IMR-90 (cell line): ENCODE data around the gene PAQR4. TPM values are rescaled to one million over a fixed set of nuclear protein-coding genes. Genes with fewer than 3 reads are reported as not detected.

ENCODE experiments used
- ATAC-seq: fragments of 200-7000 bp; cut with Tn5 transposase; 2 replicates; pipeline ENCODE4 v1.9.1; 2020; ENCODE audit warnings: low read depth, mild to moderate bottlenecking, moderate library complexity
- BruUV-seq: library from RNA; stranded (reverse); fragments of 400-500 nt; replicated peaks from 2 replicates; lab custom pipeline; 2021; lab: Mats Ljungman, UMichigan
- CTCF ChIA-PET: fragments of 300-600 bp; formaldehyde crosslinking; extraction: SDS; loops from one replicate; lab custom pipeline; 2021; ENCODE audit warnings: antibody characterized with exemption; lab: Yijun Ruan, JAX
- POLR2A ChIA-PET: fragments of 300-600 bp; sonication (Branson Sonifier 250); formaldehyde crosslinking; loops from one replicate; lab custom pipeline; 2022; ENCODE audit warnings: antibody characterized with exemption; ENCODE audit not compliant: unreplicated experiment; lab: Charles Lee
- DNase-seq: peaks from one replicate; pipeline ENCODE4 v3.0.0; 2013
- H2AFZ ChIP-seq: replicated peaks from 2 replicates; pipeline ENCODE3; 2013; ENCODE audit warnings: low read length, mild to moderate bottlenecking; ENCODE audit not compliant: poor library complexity
- H2AK5ac ChIP-seq: 2 replicates; pipeline ENCODE4 v1.6.1; 2013; ENCODE audit warnings: low read depth, low read length, inconsistent platforms
- H2AK9ac ChIP-seq: replicated peaks from 2 replicates; pipeline ENCODE3; 2013; ENCODE audit warnings: mild to moderate bottlenecking, low read depth, low read length, moderate library complexity; ENCODE audit not compliant: poor library complexity
- H2BK120ac ChIP-seq: 2 replicates; pipeline ENCODE4 v1.6.1; 2013; ENCODE audit warnings: low read depth, low read length, inconsistent platforms
- H2BK15ac ChIP-seq: 3 replicates; pipeline ENCODE4 v1.6.1; 2013; ENCODE audit warnings: low read depth, low read length, inconsistent platforms
- H2BK20ac ChIP-seq: 2 replicates; pipeline ENCODE4 v1.6.1; 2013; ENCODE audit warnings: low read depth, mild to moderate bottlenecking, inconsistent platforms, low read length, moderate library complexity
- H2BK5ac ChIP-seq: 2 replicates; pipeline ENCODE4 v1.6.1; 2013; ENCODE audit warnings: mild to moderate bottlenecking, low read depth, low read length, inconsistent platforms; ENCODE audit not compliant: poor library complexity, severe bottlenecking
- H3K14ac ChIP-seq: replicated peaks from 2 replicates; pipeline ENCODE4 v1.6.1; 2013; ENCODE audit warnings: low read depth, low read length, inconsistent platforms
- H3K18ac ChIP-seq: 2 replicates; pipeline ENCODE4 v1.6.1; 2013; ENCODE audit warnings: low read depth, low read length, control low read depth
- H3K23ac ChIP-seq: 2 replicates; pipeline ENCODE4 v1.6.1; 2013; ENCODE audit warnings: low read depth, low read length, inconsistent platforms
- H3K27ac ChIP-seq: 2 replicates; pipeline ENCODE4 v1.5.1; 2013; ENCODE audit warnings: mild to moderate bottlenecking, control low read depth, low read length; ENCODE audit not compliant: insufficient read depth
- H3K27me3 ChIP-seq: 2 replicates; pipeline ENCODE4 v1.6.1; 2013; ENCODE audit warnings: low read length; ENCODE audit not compliant: control insufficient read depth, insufficient read depth
- H3K36me3 ChIP-seq: 2 replicates; pipeline ENCODE4 v1.6.1; 2013; ENCODE audit warnings: low read length, mixed read lengths; ENCODE audit not compliant: control insufficient read depth, insufficient read depth
- H3K4ac ChIP-seq: 2 replicates; pipeline ENCODE4 v1.6.1; 2013; ENCODE audit warnings: low read depth, low read length, inconsistent platforms
- H3K4me1 ChIP-seq: 2 replicates; pipeline ENCODE4 v1.6.1; 2013; ENCODE audit warnings: low read length, mixed read lengths; ENCODE audit not compliant: control insufficient read depth, insufficient read depth
- H3K4me2 ChIP-seq: 2 replicates; pipeline ENCODE4 v1.6.1; 2013; ENCODE audit warnings: low read depth, mild to moderate bottlenecking, control low read depth, low read length, moderate library complexity
- H3K4me3 ChIP-seq: 2 replicates; pipeline ENCODE4 v1.5.1; 2013; ENCODE audit warnings: low read depth, mild to moderate bottlenecking, control low read depth, low read length, moderate library complexity; ENCODE audit not compliant: insufficient read depth
- H3K56ac ChIP-seq: 2 replicates; pipeline ENCODE4 v1.6.1; 2013; ENCODE audit warnings: low read length, inconsistent platforms; ENCODE audit not compliant: insufficient read depth; ENCODE audit errors: extremely low read depth
- H3K79me1 ChIP-seq, 2 experiments: 2 replicates each; pipeline ENCODE4 v1.6.1; 2013; ENCODE audit warnings: low read length in 2 of 2, inconsistent platforms in 1 of 2, low read depth in 1 of 2
- H3K9ac ChIP-seq: 2 replicates; pipeline ENCODE4 v1.6.1; 2013; ENCODE audit warnings: low read depth, low read length, control low read depth
- H3K9me1 ChIP-seq: 2 replicates; pipeline ENCODE4 v1.6.1; 2013; ENCODE audit warnings: low read length, inconsistent platforms; ENCODE audit not compliant: insufficient read depth
- H3K9me3 ChIP-seq: 2 replicates; pipeline ENCODE4 v1.6.1; 2013; ENCODE audit warnings: low read length; ENCODE audit not compliant: control insufficient read depth, insufficient read depth
- H4K20me1 ChIP-seq: 2 replicates; pipeline ENCODE4 v1.6.1; 2013; ENCODE audit warnings: low read length, inconsistent platforms; ENCODE audit not compliant: insufficient read depth
- H4K5ac ChIP-seq: 2 replicates; pipeline ENCODE4 v1.6.1; 2013; ENCODE audit warnings: mild to moderate bottlenecking, low read depth, low read length, control low read depth
- H4K8ac ChIP-seq, 2 experiments: 2 replicates each; pipeline ENCODE4 v1.6.1; 2013; ENCODE audit warnings: low read depth in 2 of 2, low read length in 2 of 2, control low read depth in 1 of 2, inconsistent platforms in 1 of 2
- H4K91ac ChIP-seq: 2 replicates; pipeline ENCODE4 v1.6.1; 2013; ENCODE audit warnings: low read depth, low read length, inconsistent platforms; ENCODE audit not compliant: insufficient read depth
- BHLHE40 ChIP-seq: fragments of 150-350 bp; IDR thresholded peaks from 2 replicates; pipeline ENCODE4 v1.6.1; 2016; ENCODE audit warnings: mild to moderate bottlenecking, low read depth, low read length
- CTCF ChIP-seq: conservative IDR thresholded peaks from 2 replicates; pipeline ENCODE4 v1.5.1; 2012; ENCODE audit warnings: mild to moderate bottlenecking, low read depth, low read length, improper control_type of control experiment
- FOS ChIP-seq: fragments of 150-350 bp; IDR thresholded peaks from 2 replicates; pipeline ENCODE4 v1.6.1; 2016; ENCODE audit warnings: low read depth, low read length
- MAFK ChIP-seq: IDR thresholded peaks from 2 replicates; pipeline ENCODE4 v1.6.1; 2012; ENCODE audit warnings: low read depth, low read length, improper control_type of control experiment
- MAZ ChIP-seq: IDR thresholded peaks from 2 replicates; pipeline ENCODE4 v1.6.1; 2012; ENCODE audit warnings: low read depth, mild to moderate bottlenecking, low read length, improper control_type of control experiment, moderate library complexity, borderline replicate concordance
- MXI1 ChIP-seq: IDR thresholded peaks from 2 replicates; pipeline ENCODE4 v1.6.1; 2012; ENCODE audit warnings: low read depth, mild to moderate bottlenecking, low read length, moderate library complexity, borderline replicate concordance
- NFE2L2 ChIP-seq: fragments of 150-350 bp; IDR thresholded peaks from 2 replicates; pipeline ENCODE4 v1.6.1; 2016; ENCODE audit warnings: low read depth, mild to moderate bottlenecking, low read length
- POLR2A ChIP-seq: IDR thresholded peaks from 2 replicates; pipeline ENCODE4 v1.6.1; 2012; ENCODE audit warnings: mild to moderate bottlenecking, low read depth, low read length
- RAD21 ChIP-seq: IDR thresholded peaks from 2 replicates; pipeline ENCODE4 v1.6.1; 2012; ENCODE audit warnings: low read length, improper control_type of control experiment
- RCOR1 ChIP-seq: IDR thresholded peaks from 2 replicates; pipeline ENCODE4 v1.6.1; 2012; ENCODE audit warnings: mild to moderate bottlenecking, low read length, improper control_type of control experiment; ENCODE audit not compliant: insufficient replicate concordance
- WGBS, 2 experiments: methylation state at CpG; one replicate each; pipeline versions ENCODE4 v1.1.5 to v1.1.7; 2013; ENCODE audit warnings: missing lambda C conversion rate in 2 of 2; ENCODE audit not compliant: insufficient read length in 1 of 2; ENCODE audit errors: extremely low coverage in 2 of 2; 5-methylcytosine and 5-hydroxymethylcytosine counted together
- dilution Hi-C: fragments of 300-500 bp; cut with HindIII; formaldehyde crosslinking; loops from one replicate; pipeline ENCODE4 v1.14.3; 2018; ENCODE audit warnings: low sequenced_read_pairs; ENCODE audit not compliant: unreplicated experiment
- in situ Hi-C: fragments of 300-500 bp; cut with MboI; formaldehyde crosslinking; loops from 3 replicates; pipeline ENCODE4 v1.14.3; 2019; ENCODE audit warnings: low sequenced_read_pairs, inconsistent platforms, mixed read lengths
- intact Hi-C: fragments of 100-400 bp; cut with micrococcal nuclease; formaldehyde crosslinking; loops from 2 replicates; pipeline ENCODE4 v1.10.0; 2022
- polyA plus RNA-seq, 3 experiments: library from polyadenylated mRNA; depleted of rRNA; stranded (reverse); fragments of >200 nt; gene quantifications; 2 replicates each; pipeline ENCODE4 v1.2.3, GENCODE V29; 2012; ENCODE audit warnings: low replicate concordance in 1 of 3
- total RNA-seq: library from RNA; depleted of rRNA; stranded (reverse); fragments of >200 nt; gene quantifications from 2 replicates; pipeline ENCODE4 v1.2.3, GENCODE V29; 2012
- TF ChIP-seq, protein P1 (sequence below): fragments of 150-350 bp; IDR thresholded peaks from 2 replicates; pipeline ENCODE4 v1.6.1; 2016; ENCODE audit warnings: low read depth, mild to moderate bottlenecking, low read length, moderate library complexity, borderline replicate concordance

PAQR4 gene
- total and polyA plus RNA-seq, 2 of the 4 experiments (the other 2 are of a cell fraction) = 2.2 to 10.0 TPM

GRCh38 chr16:2996298-2996697 is 27.1 kb downstream of the PAQR4 start:
- intact Hi-C loops = no loop called here
- peaks cover 54% of the 10 kb centered on the region for H3K27me3 ChIP-seq

More at GRCh38 chr16:2996298-2996697, 27.1 kb downstream of the PAQR4 start:
- no peak overlapping the region for H2AK9ac ChIP-seq
- no peak overlapping the region for H3K27ac ChIP-seq
- no peak overlapping the region for H2BK120ac ChIP-seq
- no peak overlapping the region for H2BK5ac ChIP-seq
- H4K20me1 ChIP-seq = no peaks in the 10 kb centered on the region
- no peak overlapping the region for H3K4me3 ChIP-seq
- no peaks in the 10 kb centered on the region for H3K9me1 ChIP-seq
- no peaks in the 10 kb centered on the region for H3K9me3 ChIP-seq
- TF ChIP-seq, protein P1, sequence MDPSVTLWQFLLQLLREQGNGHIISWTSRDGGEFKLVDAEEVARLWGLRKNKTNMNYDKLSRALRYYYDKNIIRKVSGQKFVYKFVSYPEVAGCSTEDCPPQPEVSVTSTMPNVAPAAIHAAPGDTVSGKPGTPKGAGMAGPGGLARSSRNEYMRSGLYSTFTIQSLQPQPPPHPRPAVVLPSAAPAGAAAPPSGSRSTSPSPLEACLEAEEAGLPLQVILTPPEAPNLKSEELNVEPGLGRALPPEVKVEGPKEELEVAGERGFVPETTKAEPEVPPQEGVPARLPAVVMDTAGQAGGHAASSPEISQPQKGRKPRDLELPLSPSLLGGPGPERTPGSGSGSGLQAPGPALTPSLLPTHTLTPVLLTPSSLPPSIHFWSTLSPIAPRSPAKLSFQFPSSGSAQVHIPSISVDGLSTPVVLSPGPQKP = no peak
- TF ChIP-seq RCOR1 (no peak), RAD21 (no peak), MAZ (no peak), CTCF (no peak), MXI1 (no peak), FOS (no peak), NFE2L2 (no peak), MAFK (no peak), POLR2A (no peak), BHLHE40 (no peak)
- H2BK15ac ChIP-seq = no peak overlapping the region
- H2BK20ac ChIP-seq = no peak overlapping the region
- DNase-seq (no peak), ATAC-seq (no peak)
- no peak overlapping the region for H2AK5ac ChIP-seq
- H4K8ac ChIP-seq = no peak overlapping the region
- H3K23ac ChIP-seq = no peak overlapping the region
- H2AFZ ChIP-seq = no peak overlapping the region
- H3K9ac ChIP-seq = no peak overlapping the region
- H3K79me1 ChIP-seq = no peaks in the 10 kb centered on the region
- no peak overlapping the region for H3K4me2 ChIP-seq
- no peak overlapping the region for H3K18ac ChIP-seq
- H3K14ac ChIP-seq = no peak overlapping the region
- ChIA-PET POLR2A (no interaction called here), CTCF (no interaction called here)
- no peak overlapping the region for H4K5ac ChIP-seq
- no peak overlapping the region for H4K91ac ChIP-seq
- WGBS, 2 experiments = no CpG with 5 or more reads among the region's 13 CpGs
- H3K36me3 ChIP-seq = no peaks in the 10 kb centered on the region
- no peaks in the 10 kb centered on the region for H3K4me1 ChIP-seq
- BruUV-seq = no TSS peak
- in situ Hi-C loops (no loop called here), dilution Hi-C loops (no loop called here)
- H3K56ac ChIP-seq = no peak overlapping the region
- H3K4ac ChIP-seq = no peak overlapping the region
